ENCODE results near the gene LAPTM5. TPM values are rescaled to one million over a fixed set of nuclear protein-coding genes. Genes with fewer than 3 reads are reported as not detected.

Gene LAPTM5
- total and polyA plus RNA-seq, 8 donors = 4.6 to 48.4 (median 35.4) TPM

- 95 to 100% (median 97%) methylated on average over 2 to 8 of the region's 8 CpGs; no CpG with 5 or more reads in 1 of the 5 donors for WGBS, 5 donors
- no peak for DNase-seq
These were observed 40.9 kb downstream of the LAPTM5 start for GRCh38 chr1:30716646-30717045.

GRCh38 chr1:30715886-30716285 is 41.7 kb downstream of the LAPTM5 start:
- TF ChIP-seq POLR2AphosphoS5 (IDR thresholded peaks at IDR 0.05) (no peak), EP300 (IDR thresholded peaks at IDR 0.05) (no peak), POLR2A (IDR thresholded peaks at IDR 0.05) (no peak), CTCF (IDR thresholded peaks at IDR 0.05) (no peak)
- no peak for DNase-seq
- Histone ChIP-seq H3K36me3 (no peaks in the 10 kb centered on the region), H3K9me3 (peaks cover 0 to 8% (median 0%) of the 10 kb centered on the region in 4 donors), H3K4me3 (no peak overlapping the region), H3K27ac (no peak overlapping the region), H3K27me3 (no peaks in the 10 kb centered on the region), H3K4me1 (peaks cover 14 to 34% (median 19%) of the 10 kb centered on the region in 4 donors)
- intact Hi-C loops (cut with DNase I; ENCODE audit: low total_unique reads) = no loop called here
- 93 to 100% (median 97%) methylated on average over 7 to 11 of the region's 11 CpGs for WGBS, 5 donors

More at GRCh38 chr1:30716646-30717045, 40.9 kb downstream of the LAPTM5 start:
- no peaks in the 10 kb centered on the region for H3K36me3 ChIP-seq
- peaks cover 0 to 8% (median 0%) of the 10 kb centered on the region in 4 donors for H3K9me3 ChIP-seq
- intact Hi-C loops (cut with DNase I; ENCODE audit: low total_unique reads) = no loop called here
- no peak overlapping the region for H3K27ac ChIP-seq
- TF ChIP-seq CTCF (IDR thresholded peaks at IDR 0.05) (no peak), EP300 (IDR thresholded peaks at IDR 0.05) (no peak), POLR2AphosphoS5 (IDR thresholded peaks at IDR 0.05) (no peak), POLR2A (IDR thresholded peaks at IDR 0.05) (no peak)
- no peaks in the 10 kb centered on the region for H3K27me3 ChIP-seq
- peaks cover 14 to 36% (median 19%) of the 10 kb centered on the region in 4 donors for H3K4me1 ChIP-seq
- no peak overlapping the region for H3K4me3 ChIP-seq

GRCh38 chr1:30715216-30715615 is 42.4 kb downstream of the LAPTM5 start:
- WGBS, 5 donors = 90 to 94% (median 92%) methylated on average over 2 of the region's 2 CpGs
- Histone ChIP-seq H3K27ac (no peak overlapping the region), H3K4me1 (peaks cover 14 to 29% (median 19%) of the 10 kb centered on the region in 4 donors), H3K27me3 (no peaks in the 10 kb centered on the region), H3K36me3 (no peaks in the 10 kb centered on the region), H3K4me3 (no peak overlapping the region), H3K9me3 (peaks cover 0 to 8% (median 0%) of the 10 kb centered on the region in 4 donors)
- no peak for DNase-seq
- intact Hi-C loops (cut with DNase I; ENCODE audit: low total_unique reads) = no loop called here
- TF ChIP-seq POLR2AphosphoS5 (IDR thresholded peaks at IDR 0.05) (no peak), CTCF (IDR thresholded peaks at IDR 0.05) (no peak), POLR2A (IDR thresholded peaks at IDR 0.05) (no peak), EP300 (IDR thresholded peaks at IDR 0.05) (no peak)

DNA sequence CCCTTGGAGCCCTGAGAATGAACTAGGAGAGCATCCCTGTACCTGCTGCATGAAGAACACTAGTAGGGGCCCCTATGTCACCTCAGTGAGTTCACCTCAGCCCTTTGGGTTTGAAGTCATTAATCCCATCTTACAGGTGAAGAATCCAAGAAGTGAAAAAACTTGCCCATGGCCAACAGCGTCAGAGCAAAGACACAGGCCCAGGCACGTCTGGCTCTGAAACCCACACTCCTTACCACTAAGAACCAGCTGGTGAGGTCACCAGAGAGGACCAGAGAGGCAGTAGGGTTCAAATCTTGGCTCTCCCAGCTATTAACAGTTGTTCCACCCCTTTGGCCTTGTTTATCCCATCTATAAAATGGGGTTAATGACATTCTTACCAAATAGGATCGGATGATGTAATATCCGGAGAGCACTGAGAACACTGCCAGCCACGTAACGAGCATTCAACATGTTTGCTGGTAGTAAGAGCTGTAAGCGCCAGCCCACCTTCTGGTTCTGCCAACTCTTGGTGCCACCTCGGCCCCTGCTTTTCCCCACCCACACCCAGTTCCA is 43.0 kb downstream of the LAPTM5 start:
- DNase-seq = no peak
- TF ChIP-seq CTCF (IDR thresholded peaks at IDR 0.05) (no peak), EP300 (IDR thresholded peaks at IDR 0.05) (no peak), POLR2AphosphoS5 (IDR thresholded peaks at IDR 0.05) (no peak), POLR2A (IDR thresholded peaks at IDR 0.05) (no peak)
- no peaks in the 10 kb centered on the region for H3K36me3 ChIP-seq
- H3K9me3 ChIP-seq = peaks cover 0 to 8% (median 0%) of the 10 kb centered on the region in 4 donors
- WGBS, 5 donors = 91 to 96% (median 95%) methylated on average over 8 of the region's 8 CpGs
- H3K27ac ChIP-seq = no peak overlapping the region
- no peak overlapping the region for H3K4me3 ChIP-seq
- peaks cover 9 to 23% (median 17%) of the 10 kb centered on the region in 4 donors for H3K4me1 ChIP-seq
- no peaks in the 10 kb centered on the region for H3K27me3 ChIP-seq
- intact Hi-C loops (cut with DNase I; ENCODE audit: low total_unique reads) = no loop called here
